ENCODE results near the gene GPATCH2. TPM values are rescaled to one million over a fixed set of nuclear protein-coding genes. Genes with fewer than 3 reads are reported as not detected.

The GPATCH2 gene
- total RNA-seq, 4 donors from 2014 or later: 6.1 to 16.6 (median 11.0) TPM

GRCh38 chr1:217495249-217495648 is 135.6 kb downstream of the GPATCH2 start:
- Histone ChIP-seq H3K4me3 (no peak overlapping the region), H3K27me3 (no peaks in the 10 kb centered on the region), H3K36me3 (peaks cover 0 to 11% (median 0%) of the 10 kb centered on the region in 3 donors), H3K4me1 (no peaks in the 10 kb centered on the region), H3K9me3 (no peaks in the 10 kb centered on the region), H3K27ac (no peak overlapping the region)
- intact Hi-C loops (cut with DNase I): no loop called here
- no peak for TF ChIP-seq POLR2A (IDR thresholded peaks at IDR 0.05)
- TF ChIP-seq, protein P1, sequence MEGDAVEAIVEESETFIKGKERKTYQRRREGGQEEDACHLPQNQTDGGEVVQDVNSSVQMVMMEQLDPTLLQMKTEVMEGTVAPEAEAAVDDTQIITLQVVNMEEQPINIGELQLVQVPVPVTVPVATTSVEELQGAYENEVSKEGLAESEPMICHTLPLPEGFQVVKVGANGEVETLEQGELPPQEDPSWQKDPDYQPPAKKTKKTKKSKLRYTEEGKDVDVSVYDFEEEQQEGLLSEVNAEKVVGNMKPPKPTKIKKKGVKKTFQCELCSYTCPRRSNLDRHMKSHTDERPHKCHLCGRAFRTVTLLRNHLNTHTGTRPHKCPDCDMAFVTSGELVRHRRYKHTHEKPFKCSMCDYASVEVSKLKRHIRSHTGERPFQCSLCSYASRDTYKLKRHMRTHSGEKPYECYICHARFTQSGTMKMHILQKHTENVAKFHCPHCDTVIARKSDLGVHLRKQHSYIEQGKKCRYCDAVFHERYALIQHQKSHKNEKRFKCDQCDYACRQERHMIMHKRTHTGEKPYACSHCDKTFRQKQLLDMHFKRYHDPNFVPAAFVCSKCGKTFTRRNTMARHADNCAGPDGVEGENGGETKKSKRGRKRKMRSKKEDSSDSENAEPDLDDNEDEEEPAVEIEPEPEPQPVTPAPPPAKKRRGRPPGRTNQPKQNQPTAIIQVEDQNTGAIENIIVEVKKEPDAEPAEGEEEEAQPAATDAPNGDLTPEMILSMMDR (IDR thresholded peaks at IDR 0.05): no peak
- DNase-seq: no peak

DNA sequence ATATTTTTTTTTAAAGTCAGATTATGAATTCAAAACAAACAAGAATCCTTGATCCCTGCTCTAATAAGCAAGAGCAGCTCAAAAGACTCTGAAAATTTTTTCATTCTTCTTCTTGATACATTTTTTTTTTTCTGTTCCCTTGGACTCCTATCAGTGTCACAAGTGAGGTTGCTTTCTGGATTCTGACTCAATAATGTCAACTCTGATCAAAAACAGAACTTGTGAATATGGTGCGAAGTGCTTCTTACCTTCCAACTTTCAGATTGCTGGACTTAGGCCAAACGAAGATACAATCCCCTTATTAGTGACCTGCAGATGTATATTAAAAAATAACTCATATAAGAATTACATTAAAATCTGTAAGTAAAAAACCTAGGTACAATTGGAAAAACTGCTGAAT is 136.1 kb downstream of the GPATCH2 start:
- no peak for DNase-seq
- intact Hi-C loops (cut with DNase I): no loop called here
- Histone ChIP-seq H3K4me1 (no peaks in the 10 kb centered on the region), H3K27me3 (no peaks in the 10 kb centered on the region), H3K9me3 (no peaks in the 10 kb centered on the region), H3K4me3 (no peak overlapping the region), H3K27ac (no peak overlapping the region), H3K36me3 (peaks cover 0 to 15% (median 0%) of the 10 kb centered on the region in 3 donors)
- 79 to 83% methylated on average over 2 of the region's 2 CpGs for WGBS, 2 donors
- no peak for TF ChIP-seq POLR2A (IDR thresholded peaks at IDR 0.05)
- TF ChIP-seq, protein P1 (IDR thresholded peaks at IDR 0.05): no peak

GRCh38 chr1:217493290-217493689 is 137.6 kb downstream of the GPATCH2 start:
- no peak for DNase-seq
- Histone ChIP-seq H3K36me3 (peaks cover 0 to 20% (median 0%) of the 10 kb centered on the region in 3 donors), H3K27ac (no peak overlapping the region), H3K4me1 (no peaks in the 10 kb centered on the region), H3K9me3 (no peaks in the 10 kb centered on the region), H3K27me3 (no peaks in the 10 kb centered on the region), H3K4me3 (no peak overlapping the region)
- WGBS, 2 donors: 81 to 97% methylated on average over 1 of the region's 1 CpG
- TF ChIP-seq, protein P1 (IDR thresholded peaks at IDR 0.05): no peak
- TF ChIP-seq POLR2A (IDR thresholded peaks at IDR 0.05): no peak
- intact Hi-C loops (cut with DNase I): no loop called here

- intact Hi-C loops (cut with DNase I): no loop called here
- H3K4me3 ChIP-seq: no peak overlapping the region
- DNase-seq: no peak
- no peaks in the 10 kb centered on the region for H3K4me1 ChIP-seq
- H3K9me3 ChIP-seq: no peaks in the 10 kb centered on the region
- no peak for TF ChIP-seq POLR2A (IDR thresholded peaks at IDR 0.05)
- TF ChIP-seq, protein P1 (IDR thresholded peaks at IDR 0.05): no peak
- no peaks in the 10 kb centered on the region for H3K27me3 ChIP-seq
- no peak overlapping the region for H3K27ac ChIP-seq
- H3K36me3 ChIP-seq: peaks cover 0 to 18% (median 0%) of the 10 kb centered on the region in 3 donors
These were observed 146.0 kb downstream of the GPATCH2 start for GRCh38 chr1:217484871-217485270.

- no peak overlapping the region for H3K27ac ChIP-seq
- DNase-seq: no peak
- intact Hi-C loops (cut with DNase I): no loop called here
These were observed 148.4 kb downstream of the GPATCH2 start for GRCh38 chr1:217482356-217483102.

More at GRCh38 chr1:217482356-217483102, 148.4 kb downstream of the GPATCH2 start:
- TF ChIP-seq, protein P1 (IDR thresholded peaks at IDR 0.05): no peak
- no peak for TF ChIP-seq POLR2A (IDR thresholded peaks at IDR 0.05)
- Histone ChIP-seq H3K4me1 (no peaks in the 10 kb centered on the region), H3K4me3 (no peak overlapping the region), H3K36me3 (peaks cover 0 to 13% (median 0%) of the 10 kb centered on the region in 3 donors), H3K27me3 (no peaks in the 10 kb centered on the region), H3K9me3 (no peaks in the 10 kb centered on the region)
- 47 to 59% methylated on average over 3 of the region's 3 CpGs for whole genome bisulfite sequencing, 2 donors

Data from esophagus squamous epithelium (tissue), 5 donors.